ENCODE results near the gene TIMM9. TPM values are rescaled to one million over a fixed set of nuclear protein-coding genes. Genes with fewer than 3 reads are reported as not detected.

TIMM9 gene
- total and polyA plus RNA-seq, 4 donors: 8.4 to 38.1 (median 17.3) TPM

- Histone ChIP-seq H3K27ac (ENCODE audit: low read depth in 1 of 2, low read length in 2 of 2) (no peak overlapping the region), H3K27me3 (ENCODE audit: control insufficient read depth in 4 of 4, insufficient read depth in 4 of 4, low read length in 3 of 4) (no peaks in the 10 kb centered on the region), H3K36me3 (ENCODE audit: control insufficient read depth in 4 of 4, insufficient read depth in 3 of 4, low read depth in 1 of 4, low read length in 3 of 4) (peaks cover 4 to 31% (median 25%) of the 10 kb centered on the region in 4 donors), H3K9ac (ENCODE audit: low read depth in 1 of 2, low read length in 2 of 2) (no peak overlapping the region), H3K4me3 (ENCODE audit: low read depth in 1 of 3, low read length in 3 of 3) (no peak overlapping the region), H3K9me3 (ENCODE audit: control insufficient read depth in 4 of 4, low read length in 3 of 4) (no peaks in the 10 kb centered on the region), H3K4me1 (ENCODE audit: control insufficient read depth in 4 of 4, insufficient read depth in 4 of 4, low read length in 3 of 4) (peaks cover 0 to 3% (median 0%) of the 10 kb centered on the region in 4 donors)
- WGBS: 98% methylated on average over 8 of the region's 8 CpGs
- DNase-seq (ENCODE audit: low spot score): no peak
- TF ChIP-seq MAX (IDR thresholded peaks at IDR 0.05): no peak
- no peak for TF ChIP-seq YY1 (IDR thresholded peaks at IDR 0.05)
- TF ChIP-seq RXRA (IDR thresholded peaks at IDR 0.05): no peak
- no peak for TF ChIP-seq HNF4G (IDR thresholded peaks at IDR 0.05)
- no peak for TF ChIP-seq CTCF (IDR thresholded peaks at IDR 0.05; ENCODE audit: low read depth, low read length, missing input control)
- TF ChIP-seq NR2F2 (IDR thresholded peaks at IDR 0.05): no peak
- no peak for TF ChIP-seq HNF4A (conservative IDR thresholded peaks at IDR 0.05)
- no peak for TF ChIP-seq ZBTB33 (IDR thresholded peaks at IDR 0.05)
- TF ChIP-seq RAD21 (IDR thresholded peaks at IDR 0.05): no peak
- no peak for TF ChIP-seq GABPA (IDR thresholded peaks at IDR 0.05 in 1 of 2, conservative IDR thresholded peaks at IDR 0.05 in 1 of 2)
- TF ChIP-seq JUND (IDR thresholded peaks at IDR 0.05): no peak
- TF ChIP-seq FOXA2 (IDR thresholded peaks at IDR 0.05): no peak
- no peak for TF ChIP-seq EGR1 (IDR thresholded peaks at IDR 0.05; ENCODE audit: low read depth in 2 of 2)
- no peak for TF ChIP-seq ATF3 (IDR thresholded peaks at IDR 0.05)
- TF ChIP-seq SP1 (IDR thresholded peaks at IDR 0.05): no peak
These were observed 37.3 kb upstream of the TIMM9 start for GRCh38 chr14:58464652-58465051.

GRCh38 chr14:58463147-58463546 lies 35.8 kb upstream of the TIMM9 start:
- TF ChIP-seq NR2F2 (IDR thresholded peaks at IDR 0.05): no peak
- no peak for TF ChIP-seq FOXA2 (IDR thresholded peaks at IDR 0.05)
- no peak for TF ChIP-seq RAD21 (IDR thresholded peaks at IDR 0.05)
- TF ChIP-seq MAX (IDR thresholded peaks at IDR 0.05): no peak
- no peak for TF ChIP-seq RXRA (IDR thresholded peaks at IDR 0.05)
- no peak for TF ChIP-seq EGR1 (IDR thresholded peaks at IDR 0.05; ENCODE audit: low read depth in 2 of 2)
- TF ChIP-seq GABPA (IDR thresholded peaks at IDR 0.05 in 1 of 2, conservative IDR thresholded peaks at IDR 0.05 in 1 of 2): no peak
- no peak for TF ChIP-seq FOXA1 (IDR thresholded peaks at IDR 0.05)
- TF ChIP-seq REST (IDR thresholded peaks at IDR 0.05): no peak
- no peak for TF ChIP-seq HNF4G (IDR thresholded peaks at IDR 0.05)
- no peak for TF ChIP-seq YY1 (IDR thresholded peaks at IDR 0.05)
- no peak for TF ChIP-seq ATF3 (IDR thresholded peaks at IDR 0.05)
- TF ChIP-seq HNF4A (conservative IDR thresholded peaks at IDR 0.05): no peak
- TF ChIP-seq TAF1 (conservative IDR thresholded peaks at IDR 0.05): no peak
- TF ChIP-seq SP1 (IDR thresholded peaks at IDR 0.05): no peak
- no peak for TF ChIP-seq JUND (IDR thresholded peaks at IDR 0.05)
- H3K27me3 ChIP-seq (ENCODE audit: control insufficient read depth in 4 of 4, insufficient read depth in 4 of 4, low read length in 3 of 4): no peaks in the 10 kb centered on the region
- H3K4me1 ChIP-seq (ENCODE audit: control insufficient read depth in 4 of 4, insufficient read depth in 4 of 4, low read length in 3 of 4): peaks cover 0 to 3% (median 0%) of the 10 kb centered on the region in 4 donors
- WGBS: 98% methylated on average over 2 of the region's 2 CpGs
- H3K4me3 ChIP-seq (ENCODE audit: low read depth in 1 of 3, low read length in 3 of 3): no peak overlapping the region
- no peak overlapping the region for H3K27ac ChIP-seq (ENCODE audit: low read depth in 1 of 2, low read length in 2 of 2)
- no peaks in the 10 kb centered on the region for H3K9me3 ChIP-seq (ENCODE audit: control insufficient read depth in 4 of 4, low read length in 3 of 4)
- no peak for DNase-seq (ENCODE audit: low spot score)
- H3K9ac ChIP-seq (ENCODE audit: low read depth in 1 of 2, low read length in 2 of 2): no peak overlapping the region
- H3K36me3 ChIP-seq (ENCODE audit: control insufficient read depth in 4 of 4, insufficient read depth in 3 of 4, low read depth in 1 of 4, low read length in 3 of 4): peaks cover 2 to 26% (median 20%) of the 10 kb centered on the region in 4 donors
